NCI-H146 treated with DMSO at 0.1 percent for 48 hours (cell line): Measurements from ENCODE around the gene MSH5.
"Not testable (repeated sequence)": the region's sequence is repeated elsewhere in the genome, so short reads cannot be mapped to it uniquely, and the experiment has no call there.

Source experiments
- DNase-seq: peaks from one replicate; lab custom pipeline; 2025; ENCODE audit not compliant: unreplicated experiment; lab: John Stamatoyannopoulos, UW

The MSH5 gene

DNA sequence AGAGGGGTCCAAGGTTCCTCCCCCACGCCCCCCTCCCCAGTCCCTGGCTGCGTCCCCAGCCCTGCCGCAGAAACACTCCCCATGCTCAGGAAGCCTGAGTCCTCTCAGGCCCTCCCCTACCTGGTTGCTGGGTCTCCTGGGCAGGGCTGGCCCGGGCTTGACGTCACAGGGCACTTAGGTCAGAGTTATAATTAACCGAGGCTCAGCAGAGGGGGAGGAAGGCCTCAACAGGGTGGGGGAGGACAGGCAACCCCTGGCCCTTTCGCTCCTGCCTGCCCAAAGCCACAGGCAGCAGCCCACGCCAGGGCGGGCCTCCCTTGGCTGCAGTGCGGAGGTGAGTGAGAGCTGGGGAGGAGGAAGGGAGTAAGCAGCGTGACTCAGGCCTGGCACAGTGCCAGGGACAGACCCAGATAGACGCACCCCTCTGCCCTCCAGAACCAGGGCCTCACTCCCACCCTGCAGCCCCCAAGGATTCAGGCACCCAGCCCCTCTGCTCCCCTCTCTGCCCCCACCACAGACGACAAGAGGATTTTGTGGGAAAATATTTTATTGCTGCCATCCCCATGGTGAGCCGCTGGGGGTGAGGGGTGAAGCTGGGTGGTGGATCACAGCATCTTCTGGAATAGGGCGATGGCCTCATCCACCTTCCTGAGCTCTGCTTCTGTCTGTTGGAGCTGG lies 37.3 kb downstream of the MSH5 start, which contains the start of gene VWA7:
Gene VWA7 (minus strand): TSS at position 340 of the 678 bp plus-strand sequence. CDS start 549 bp downstream, outside the sequence.
- peak; percentile 50 for DNase-seq

DNA sequence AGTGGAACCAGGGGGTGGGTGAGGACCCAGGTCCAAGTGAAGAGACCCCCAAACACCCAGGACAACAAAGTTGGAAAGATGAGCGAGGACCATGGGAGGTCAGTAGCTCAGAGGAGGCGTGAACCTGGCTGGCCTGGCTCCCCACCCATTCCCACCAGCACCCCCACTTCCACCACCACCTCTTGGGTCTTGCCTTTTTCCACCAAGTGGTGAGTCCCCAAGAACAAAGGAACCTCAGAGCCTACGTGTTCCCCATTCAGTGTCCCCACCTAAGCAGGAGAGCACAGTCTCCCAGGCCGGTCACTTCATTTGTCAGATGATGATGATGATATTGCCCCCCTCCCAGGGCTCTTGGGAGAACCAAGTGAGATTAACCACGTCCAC lies 37.9 kb downstream of the MSH5 start:
- no peak for DNase-seq

DNA sequence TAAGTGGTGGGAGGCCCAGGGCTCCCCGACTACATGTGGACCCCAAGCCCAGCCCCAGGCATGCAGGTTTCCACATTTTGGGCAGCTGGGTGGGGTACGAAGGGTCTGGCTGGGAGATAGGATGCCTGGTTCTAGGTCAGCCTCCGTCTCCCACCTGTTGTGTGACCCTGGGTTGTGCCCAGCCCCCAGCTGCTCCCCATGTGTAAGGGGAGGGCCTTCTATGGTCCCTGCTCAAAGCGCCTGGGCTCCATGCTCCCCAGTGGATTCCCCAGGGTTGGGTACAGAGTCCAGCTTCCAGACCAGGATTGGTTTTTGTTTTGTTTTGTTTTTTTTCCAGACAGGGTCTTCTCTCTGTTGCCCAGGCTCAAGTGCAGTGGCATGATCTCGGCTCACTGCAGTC lies 38.4 kb downstream of the MSH5 start:
- no peak for DNase-seq

DNA sequence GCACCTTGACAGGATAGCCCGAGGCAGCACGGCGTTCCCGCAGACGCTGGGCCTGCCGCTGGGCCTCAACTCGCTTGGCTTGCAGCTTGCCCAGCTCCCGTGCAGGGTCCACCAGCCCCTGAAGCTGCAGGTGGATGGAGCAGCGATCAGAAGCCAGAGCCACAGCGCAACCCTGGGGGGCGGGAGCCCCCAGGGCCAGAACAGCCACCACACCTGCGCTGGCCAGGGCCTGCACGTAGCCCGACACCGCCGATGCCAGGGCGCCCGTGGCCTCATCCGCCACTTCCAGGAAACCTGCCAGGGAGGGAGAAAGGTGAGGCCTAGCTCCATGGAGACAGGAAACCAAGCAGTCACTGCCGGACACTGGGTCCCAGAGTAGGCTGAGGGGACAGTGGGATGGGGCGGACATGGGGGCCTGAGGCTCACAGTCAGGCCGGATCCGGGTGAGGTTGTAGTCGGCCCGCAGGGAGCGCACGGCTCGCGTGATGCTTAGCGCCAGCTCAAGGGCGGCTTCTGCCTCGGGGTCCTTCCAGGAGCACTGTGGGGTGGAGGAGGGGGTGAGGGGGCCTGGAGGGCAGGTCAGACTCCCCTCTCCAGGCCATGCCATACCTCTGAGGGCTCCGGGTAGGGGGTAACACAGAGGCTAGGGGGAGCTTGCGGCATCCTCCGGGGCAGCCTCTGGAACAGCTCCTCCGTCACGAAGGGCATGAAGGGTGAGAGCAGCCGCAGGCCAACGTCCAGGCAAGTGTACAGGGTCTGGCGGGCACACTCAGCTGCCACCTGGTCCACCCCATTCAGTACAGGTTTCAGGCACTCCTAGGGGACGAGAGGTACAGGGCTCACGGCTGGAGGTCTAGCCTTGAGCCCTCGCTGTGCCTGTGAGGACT lies 39.4 kb downstream of the MSH5 start:
- DNase-seq: no peak

DNA sequence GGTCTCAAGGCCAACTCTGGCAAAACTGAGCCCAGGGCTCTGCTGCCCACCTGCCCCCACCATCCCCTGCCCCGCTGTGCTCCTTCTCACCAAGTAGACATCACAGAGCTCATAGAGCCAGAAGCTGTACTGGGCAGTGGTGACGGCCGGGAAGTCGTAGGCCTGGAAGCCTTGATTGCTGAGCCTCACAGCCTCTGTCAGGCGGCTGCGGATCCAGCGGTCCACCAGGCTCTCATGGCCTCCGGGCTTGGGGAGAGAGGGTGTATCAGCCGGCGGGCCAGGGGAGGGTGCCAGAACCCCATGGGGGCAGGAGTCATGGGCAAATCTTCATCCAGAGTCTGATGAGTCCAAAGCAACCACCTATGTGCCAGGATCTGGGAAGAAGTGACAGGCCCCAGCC lies 40.1 kb downstream of the MSH5 start:
- no peak for DNase-seq

DNA sequence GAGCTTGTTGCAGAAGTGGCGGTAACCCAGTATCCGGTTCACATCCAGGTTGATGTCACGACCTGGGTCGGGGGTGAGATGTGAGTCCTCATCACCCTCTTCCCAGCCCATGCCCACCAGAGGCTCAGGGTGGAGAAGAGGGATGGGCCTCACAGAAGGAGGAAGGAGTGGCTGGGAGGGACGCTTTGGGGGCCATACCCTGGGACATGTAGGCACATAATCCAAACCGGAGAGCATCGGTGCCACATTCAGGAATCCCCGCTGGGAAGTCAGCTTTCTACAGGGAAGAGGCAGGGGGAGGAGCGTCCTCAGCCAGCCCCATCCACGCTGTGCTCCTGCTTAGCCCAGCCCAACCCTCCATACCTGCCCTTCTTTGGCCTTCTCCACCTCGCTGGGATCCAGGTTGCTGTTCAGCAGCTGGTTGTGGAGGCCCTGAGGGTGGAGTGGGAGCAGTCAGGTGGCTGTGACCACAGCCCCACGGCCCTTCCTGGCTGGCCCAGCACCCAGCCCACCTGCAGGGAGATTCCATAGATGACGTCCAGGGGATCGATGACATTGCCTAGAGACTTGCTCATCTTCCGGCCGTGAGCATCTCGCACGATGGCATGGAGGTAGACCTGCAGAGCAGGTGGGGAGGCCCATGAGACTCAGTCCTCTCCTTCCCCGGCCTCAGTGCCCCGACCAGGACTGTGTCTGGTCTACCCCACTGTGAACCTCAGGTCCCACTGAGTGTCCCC lies 40.9 kb downstream of the MSH5 start:
- DNase-seq: no peak

DNA sequence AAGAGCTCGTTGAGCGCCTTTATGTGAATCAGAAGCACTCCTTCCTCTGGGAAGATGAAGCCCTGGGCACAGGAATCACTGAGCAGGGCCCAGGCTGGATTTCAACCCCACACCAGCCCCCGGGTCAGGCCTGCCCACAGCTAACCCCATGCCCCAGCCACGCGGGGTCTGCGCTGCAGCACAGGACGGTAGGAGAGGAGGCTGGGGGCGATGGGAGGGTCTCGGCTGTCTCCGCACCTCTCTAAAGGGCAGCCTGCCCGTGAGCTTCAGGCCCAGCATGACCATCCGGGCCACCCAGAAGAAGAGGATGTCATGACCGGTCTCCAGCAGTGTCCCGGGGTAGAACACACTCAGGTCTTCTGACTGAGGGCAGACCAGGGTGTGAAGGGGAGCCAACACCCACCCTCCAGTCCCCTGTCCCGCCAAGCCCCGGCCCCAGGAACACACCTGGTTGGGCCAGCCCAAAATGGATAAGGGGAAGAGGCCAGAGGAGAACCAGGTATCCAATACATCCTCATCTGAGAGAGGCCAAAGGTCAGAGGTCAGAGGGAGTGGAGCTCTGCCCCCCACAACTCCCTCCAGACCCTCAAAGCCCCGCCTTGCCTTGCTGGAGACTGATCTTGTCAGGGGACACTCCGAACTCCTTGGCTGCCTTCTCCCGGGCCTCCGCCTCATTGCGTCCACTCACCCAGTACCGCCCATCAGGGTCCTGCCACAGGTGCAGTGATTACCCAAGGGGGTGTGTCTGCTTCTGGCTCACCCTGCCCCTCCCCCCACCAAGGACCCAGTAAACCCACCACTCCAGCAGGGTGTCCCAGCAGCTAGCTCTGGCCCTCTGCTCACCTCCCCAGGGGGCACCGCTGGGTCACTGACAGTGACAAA lies 41.7 kb downstream of the MSH5 start:
- DNase-seq: no peak

DNA sequence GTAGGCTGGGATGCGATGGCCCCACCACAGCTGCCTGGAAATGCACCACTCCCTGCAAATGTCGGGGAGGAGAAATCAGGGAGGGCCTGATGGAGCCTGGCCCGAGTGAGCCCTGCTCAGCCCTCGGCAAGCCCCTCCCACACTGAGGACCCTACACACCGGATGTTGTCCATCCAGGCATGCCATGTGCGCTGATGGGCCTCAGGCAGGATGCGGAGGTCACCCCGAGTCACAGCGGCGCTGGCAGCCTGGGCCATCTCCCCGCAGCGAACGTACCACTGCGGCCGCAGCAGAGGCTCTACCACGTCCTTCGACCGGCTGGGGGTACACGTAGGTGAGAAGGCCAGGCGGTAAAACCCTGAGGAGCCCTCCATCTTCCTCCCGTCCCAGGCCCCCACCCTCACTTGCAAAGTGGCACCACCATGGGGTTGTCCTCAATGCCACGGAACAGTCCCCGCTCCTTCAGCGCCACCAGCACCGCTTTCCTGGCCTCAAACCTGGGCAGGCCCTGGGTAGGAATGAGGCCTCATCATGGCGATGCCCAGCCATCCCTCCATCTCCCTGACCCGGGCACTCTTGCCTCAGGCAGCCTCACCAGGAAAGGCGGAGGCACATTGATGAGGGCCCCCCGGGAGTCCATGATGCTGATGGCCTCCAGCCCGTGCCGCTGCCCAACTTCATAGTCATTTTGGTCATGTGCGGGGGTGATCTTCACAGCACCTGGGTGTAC lies 42.5 kb downstream of the MSH5 start:
- DNase-seq: no peak

DNA sequence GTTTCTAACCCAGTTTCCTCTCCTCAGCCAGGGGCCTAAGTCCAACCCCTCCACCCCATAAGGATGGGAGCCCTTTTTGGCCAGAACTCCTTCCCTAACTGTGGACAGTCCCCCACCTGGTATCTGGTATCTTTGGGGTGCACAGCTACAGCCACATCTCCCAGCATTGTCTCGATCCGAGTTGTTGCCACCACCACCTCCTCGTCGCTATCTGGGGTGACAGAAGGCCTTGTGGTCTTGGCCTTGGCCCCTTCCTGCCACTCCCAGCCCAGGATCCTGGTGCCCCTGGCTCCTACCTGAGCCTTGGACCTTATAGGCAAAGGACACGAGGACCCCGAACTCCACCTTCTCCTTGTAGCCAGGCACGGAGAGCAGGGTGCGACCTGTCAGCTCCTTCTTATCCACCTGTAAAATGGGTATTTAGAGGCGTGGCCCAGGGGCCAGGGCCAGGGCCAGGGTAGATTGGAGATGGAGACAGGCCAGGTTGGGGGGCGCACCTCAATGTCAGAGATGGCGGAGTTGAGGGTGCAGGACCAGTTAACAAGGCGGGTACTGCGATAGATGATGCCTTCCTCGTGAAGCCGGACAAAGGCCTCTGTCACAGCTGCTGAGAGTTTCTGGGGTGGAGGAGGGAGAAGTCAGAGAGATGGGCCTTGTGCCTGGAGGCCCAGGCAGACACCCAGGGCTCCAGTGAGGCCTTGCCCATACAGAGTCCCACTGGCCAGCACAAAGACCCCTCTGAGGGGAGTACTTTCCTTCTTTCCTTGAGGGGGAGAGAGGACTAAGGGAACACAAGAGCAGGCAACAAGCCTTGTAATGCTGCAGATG lies 44.5 kb downstream of the MSH5 start:
- DNase-seq: no peak

DNA sequence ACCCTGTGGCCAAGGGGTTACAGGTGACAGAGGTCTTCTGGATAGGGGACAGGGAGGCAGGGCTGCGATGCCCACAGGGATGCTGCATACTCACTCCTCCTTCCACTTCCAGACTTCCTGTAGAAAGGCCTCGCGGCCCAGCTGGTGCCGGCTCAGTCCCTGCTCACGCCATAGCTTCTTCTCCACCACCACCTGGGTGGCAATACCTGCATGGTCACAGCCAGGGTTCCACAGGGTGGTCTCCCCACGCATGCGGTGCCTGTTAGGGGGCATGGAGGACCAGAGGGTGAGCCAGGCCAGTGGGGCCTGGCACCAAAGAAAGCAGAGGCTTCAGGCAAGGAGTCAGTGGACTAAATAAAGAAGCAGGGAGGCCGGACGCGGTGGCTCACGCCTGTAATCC lies 45.7 kb downstream of the MSH5 start:
- no peak for DNase-seq

DNA sequence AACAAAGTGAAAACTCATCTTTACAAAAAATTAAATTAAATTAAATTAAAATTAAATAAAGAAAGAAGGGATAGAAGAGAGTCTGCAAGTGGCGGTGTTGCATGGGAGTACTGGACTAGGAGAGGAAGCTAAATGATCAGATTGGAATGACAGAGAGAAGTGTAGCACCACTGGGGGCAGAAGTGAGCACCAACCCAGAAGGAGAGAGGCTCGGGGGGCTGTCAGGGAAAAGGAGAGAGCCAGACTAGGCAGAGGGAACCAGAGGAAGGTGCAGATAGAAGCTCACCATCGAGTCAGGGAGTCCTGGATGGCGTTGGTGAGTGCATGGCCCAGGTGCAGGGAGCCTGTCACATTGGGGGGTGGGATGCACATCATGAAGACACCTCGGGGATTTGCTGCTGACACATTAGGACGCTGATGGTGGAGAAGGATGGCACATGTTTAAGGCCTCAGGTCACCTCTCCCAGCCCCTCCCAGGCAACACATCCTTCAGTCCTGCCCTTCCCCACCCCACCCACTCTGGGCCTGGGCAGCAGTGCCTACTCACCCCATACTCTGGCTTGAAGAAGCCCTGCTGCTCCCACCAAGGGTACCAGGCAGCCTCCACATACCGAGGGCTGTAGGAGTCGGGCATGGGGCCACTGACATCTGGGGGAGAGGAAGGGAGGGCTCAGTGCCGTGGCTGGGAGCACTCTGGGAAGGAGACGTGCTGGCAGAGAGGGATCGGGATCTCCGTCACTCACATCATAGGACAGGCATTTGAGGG lies 51.7 kb downstream of the MSH5 start:
- DNase-seq: peak; percentile 7

DNA sequence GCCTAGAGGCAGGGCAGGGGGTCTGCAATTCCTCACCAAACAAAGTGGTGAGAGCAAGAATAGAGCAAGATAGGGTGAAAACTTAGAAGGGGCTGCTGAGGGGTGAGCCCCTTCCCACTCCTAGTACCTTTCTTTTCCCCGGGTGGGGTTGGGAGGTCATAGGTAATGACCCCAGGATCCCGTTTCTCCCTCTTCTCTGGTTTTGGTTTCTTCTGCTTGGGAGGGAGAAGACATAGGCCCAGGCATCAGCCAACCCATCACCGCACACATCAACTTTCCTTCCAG lies 52.2 kb downstream of the MSH5 start:
- no peak for DNase-seq

DNA sequence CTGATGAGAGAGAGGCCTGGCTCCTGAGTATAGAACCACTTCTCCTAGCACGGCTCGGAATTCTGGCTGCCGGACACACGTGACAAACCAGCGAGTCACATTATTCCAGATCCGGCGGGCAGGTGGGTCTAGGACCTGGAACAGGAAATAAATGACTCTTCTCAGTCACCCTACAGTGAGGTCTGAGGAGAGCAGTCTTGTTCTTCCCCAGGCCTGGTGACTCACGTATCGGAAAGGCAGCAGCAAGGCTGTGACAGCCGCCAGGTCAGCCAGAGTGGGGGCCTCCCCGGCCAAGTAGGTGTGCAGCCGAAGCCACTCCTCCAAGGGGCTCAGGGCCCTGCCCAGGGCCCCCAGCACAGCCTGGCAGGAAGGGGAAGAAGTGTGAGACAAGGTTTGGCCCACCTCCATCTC lies 53.0 kb downstream of the MSH5 start:
- no peak for DNase-seq

DNA sequence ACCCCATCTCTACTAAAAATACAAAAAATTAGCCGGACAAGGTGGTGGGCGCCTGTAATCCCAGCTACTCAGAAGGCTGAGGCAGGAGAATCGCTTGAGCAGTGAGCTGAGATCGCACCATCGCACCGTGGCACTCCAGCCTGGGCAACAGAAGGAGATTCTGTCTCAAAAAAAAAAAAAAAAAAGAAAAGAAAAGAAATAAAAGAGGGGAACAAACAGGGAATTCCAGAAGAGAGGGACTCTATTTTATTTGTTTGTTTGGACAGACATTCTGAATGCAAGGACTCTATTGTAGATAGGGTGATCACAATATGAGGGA lies 54.1 kb downstream of the MSH5 start:
- not testable (repeated sequence) for DNase-seq

DNA sequence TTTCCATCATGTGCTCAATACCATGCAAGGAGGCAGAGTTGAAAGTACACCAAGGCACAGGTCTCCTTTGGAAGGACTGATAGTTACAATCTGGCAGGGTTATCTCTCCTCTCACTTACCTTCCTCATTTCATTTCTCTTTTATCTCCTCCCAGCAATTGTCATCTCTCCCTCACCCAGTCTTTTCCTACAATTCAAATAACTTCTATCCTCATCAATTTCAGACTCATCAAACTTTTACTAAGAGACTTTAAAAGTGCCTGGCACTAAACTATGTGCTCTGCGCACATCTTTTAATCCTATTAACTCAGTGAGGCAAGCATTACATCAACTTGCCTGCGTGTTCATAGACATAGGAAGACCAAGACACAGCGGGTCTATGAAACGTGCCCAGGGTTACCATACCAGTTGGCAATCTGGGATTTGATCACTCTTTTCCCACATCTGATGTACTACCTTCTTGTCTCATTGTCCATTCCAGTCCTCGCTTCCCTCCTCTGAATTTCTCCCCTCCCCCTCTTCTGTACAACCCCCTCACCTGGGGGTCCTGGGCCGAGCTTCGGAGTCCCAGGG lies 54.6 kb downstream of the MSH5 start:
- DNase-seq: no peak

DNA sequence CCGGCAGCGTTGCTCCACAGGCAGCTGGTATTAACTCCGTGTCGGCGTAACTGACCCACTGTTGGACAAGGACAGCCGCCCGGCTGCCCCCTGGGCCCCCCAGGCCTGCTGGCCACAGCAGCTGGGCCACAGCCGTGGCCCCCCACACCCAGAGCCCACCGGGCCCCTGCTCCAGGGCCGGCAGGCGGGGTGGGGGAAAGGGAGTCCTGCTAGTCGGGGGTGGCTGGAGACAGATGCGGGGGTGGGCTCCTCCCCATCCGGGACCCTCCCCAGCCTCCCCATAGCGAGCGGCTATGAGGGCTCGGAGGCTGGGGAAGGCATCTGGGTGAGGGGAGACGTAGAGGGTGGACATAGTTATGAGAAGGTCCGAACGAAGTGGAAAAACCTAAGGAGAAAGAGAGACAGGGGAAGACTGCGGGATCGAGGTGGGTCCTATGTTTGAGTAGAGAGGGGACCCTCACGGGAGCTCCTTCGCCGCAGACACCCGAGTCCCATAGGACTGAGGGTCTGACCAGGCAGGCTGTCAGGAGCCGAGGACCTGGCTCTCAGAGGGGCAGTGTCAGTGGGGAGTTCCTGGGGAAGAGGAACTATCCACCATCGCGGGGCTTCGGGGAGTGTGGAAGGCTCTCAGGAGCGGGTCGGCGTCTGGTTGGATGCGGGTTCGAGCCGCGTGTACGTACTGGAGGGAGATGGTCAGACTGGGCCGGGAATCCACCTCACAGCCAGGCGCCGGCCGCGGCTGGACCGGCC lies 55.2 kb downstream of the MSH5 start:
- DNase-seq: no peak

DNA sequence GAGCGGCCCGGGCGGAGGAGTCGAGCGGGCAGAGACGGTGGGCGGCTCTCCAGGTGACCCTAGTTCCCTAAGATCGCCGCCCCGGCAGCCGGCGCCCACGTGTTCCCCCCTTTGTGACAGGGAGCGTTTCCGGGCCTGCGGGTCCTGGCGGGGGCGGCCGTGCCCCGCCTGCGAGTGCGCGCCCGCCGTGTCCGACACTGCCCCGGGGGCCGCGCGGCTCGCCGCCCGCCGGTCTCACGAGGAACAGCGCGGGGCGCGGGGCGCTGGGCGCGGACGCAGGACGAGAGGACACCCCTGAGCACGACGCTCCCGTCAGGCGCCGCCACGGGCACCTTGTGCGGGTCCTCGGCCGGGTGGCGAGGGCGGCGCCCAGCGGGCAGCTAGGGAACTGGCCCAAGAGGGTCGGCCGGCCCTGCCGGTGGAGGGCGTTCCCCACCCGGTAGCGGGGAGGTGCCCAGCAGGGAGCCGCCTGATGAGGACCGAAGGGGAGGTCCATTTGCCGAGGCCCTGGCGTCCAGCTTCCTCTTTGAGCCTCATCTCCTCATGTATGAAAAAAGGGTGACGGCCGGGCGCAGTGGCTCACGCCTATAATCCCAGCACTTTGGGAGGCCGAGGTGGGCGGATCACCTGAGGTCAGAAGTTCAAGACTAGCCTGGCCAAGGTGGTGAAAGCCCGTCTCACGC lies 56.0 kb downstream of the MSH5 start, which contains the start of gene VARS1:
Gene VARS1 (minus strand): TSS at position 137 of the 683 bp plus-strand sequence. CDS start 535 bp downstream, outside the sequence.
- DNase-seq: peak; percentile 73
